HepG2 (cell line): ENCODE data around the gene ERF. TPM values are rescaled to one million over a fixed set of nuclear protein-coding genes. Genes with fewer than 3 reads are reported as not detected.

Source experiments
- FOXC1 ChIP-seq: sonication (generic); formaldehyde crosslinking; IDR thresholded peaks from 2 replicates; pipeline ENCODE4 v1.8.0; 2022; ENCODE audit warnings: mild to moderate bottlenecking, missing genetic modification reagents, borderline replicate concordance
- HOXA7 ChIP-seq: sonication (generic); formaldehyde crosslinking; IDR thresholded peaks from 2 replicates; pipeline ENCODE4 v1.8.1; 2022; ENCODE audit warnings: mild to moderate bottlenecking, missing genetic modification reagents, moderate library complexity
- MAFF ChIP-seq: IDR thresholded peaks from 2 replicates; pipeline ENCODE4 v1.6.1; 2011; ENCODE audit warnings: low read depth, low read length, improper control_type of control experiment
- PHB2 ChIP-seq: fragments of 450-650 bp; IDR thresholded peaks from 2 replicates; pipeline ENCODE4 v1.6.1; 2018; ENCODE audit not compliant: partially characterized antibody
- REXO4 ChIP-seq: sonication (generic); formaldehyde crosslinking; IDR thresholded peaks from 2 replicates; pipeline ENCODE4 v1.8.0; 2022; ENCODE audit warnings: missing genetic modification reagents, mild to moderate bottlenecking, borderline replicate concordance
- SIN3A ChIP-seq: IDR thresholded peaks from 2 replicates; pipeline ENCODE4 v1.6.1; 2011; ENCODE audit warnings: low read depth, mild to moderate bottlenecking, control low read depth, low read length, borderline replicate concordance
- SP2 ChIP-seq: sonication (generic); formaldehyde crosslinking; IDR thresholded peaks from 2 replicates; pipeline ENCODE4 v1.5.1; 2020; ENCODE audit warnings: mild to moderate bottlenecking, missing genetic modification reagents
- TAF1 ChIP-seq: sonication (generic); formaldehyde crosslinking; IDR thresholded peaks from 2 replicates; pipeline ENCODE4 v1.4.0; 2020; ENCODE audit warnings: missing genetic modification reagents
- ZNF563 ChIP-seq: sonication (generic); formaldehyde crosslinking; IDR thresholded peaks from 2 replicates; pipeline ENCODE4 v1.8.0; 2022; ENCODE audit warnings: mild to moderate bottlenecking, moderate library complexity, missing genetic modification reagents
- ZNF713 ChIP-seq: sonication (generic); formaldehyde crosslinking; IDR thresholded peaks from 2 replicates; pipeline ENCODE4 v1.4.0; 2020; ENCODE audit warnings: mild to moderate bottlenecking, missing genetic modification reagents
- ZNF850 ChIP-seq: sonication (generic); formaldehyde crosslinking; conservative IDR thresholded peaks from 2 replicates; pipeline ENCODE4 v1.9.0; 2021; ENCODE audit warnings: mild to moderate bottlenecking, missing genetic modification reagents
- polyA plus RNA-seq, 8 experiments: library from polyadenylated mRNA; depleted of rRNA in 3 of 8; stranded (reverse) in 7 of 8; unstranded in 1 of 8; fragments of >200 nt; fragmentation: Illumina TruSeq in 4 of 8; extraction: Trizol in 4 of 8; gene quantifications; 2 replicates each; pipeline versions ENCODE4 v1.2.1 to v1.2.3, GENCODE V29; 2011 to 2016; ENCODE audit warnings: low read depth in 4 of 8, missing spikeins in 1 of 8, mixed read lengths in 1 of 8; ENCODE audit not compliant: insufficient read depth in 1 of 8
- total RNA-seq, 5 experiments: library from RNA; depleted of rRNA; stranded (reverse); fragments of >200 nt; fragmentation: Illumina TruSeq; extraction: Trizol; gene quantifications; 2 replicates each; pipeline ENCODE4 v1.2.3, GENCODE V29; 2016; ENCODE audit warnings: low read depth in 1 of 5
- TF ChIP-seq, protein P1 (sequence below): sonication (generic); formaldehyde crosslinking; IDR thresholded peaks from 2 replicates; pipeline ENCODE4 v1.4.0; 2020; ENCODE audit warnings: missing genetic modification reagents
- TF ChIP-seq, protein P2 (sequence below): fragments of 450-650 bp; IDR thresholded peaks from 2 replicates; pipeline ENCODE4 v1.6.1; 2016
- TF ChIP-seq, protein P3 (sequence below): sonication (generic); formaldehyde crosslinking; IDR thresholded peaks from 2 replicates; pipeline ENCODE4 v1.4.0; 2020; ENCODE audit warnings: missing genetic modification reagents, borderline replicate concordance
- TF ChIP-seq, protein P4 (sequence below): sonication (generic); formaldehyde crosslinking; IDR thresholded peaks from 2 replicates; pipeline ENCODE4 v1.5.0; 2020; ENCODE audit warnings: mild to moderate bottlenecking, missing genetic modification reagents
- TF ChIP-seq, protein P5 (sequence below): sonication (generic); formaldehyde crosslinking; conservative IDR thresholded peaks from 2 replicates; pipeline ENCODE4 v1.5.0; 2020; ENCODE audit warnings: missing genetic modification reagents

Gene ERF
- total and polyA plus RNA-seq, 2 of the 13 experiments (the other 11 are each of a cell fraction or from before 2014, with no cell fraction given) = 67.1 to 69.9 TPM

DNA sequence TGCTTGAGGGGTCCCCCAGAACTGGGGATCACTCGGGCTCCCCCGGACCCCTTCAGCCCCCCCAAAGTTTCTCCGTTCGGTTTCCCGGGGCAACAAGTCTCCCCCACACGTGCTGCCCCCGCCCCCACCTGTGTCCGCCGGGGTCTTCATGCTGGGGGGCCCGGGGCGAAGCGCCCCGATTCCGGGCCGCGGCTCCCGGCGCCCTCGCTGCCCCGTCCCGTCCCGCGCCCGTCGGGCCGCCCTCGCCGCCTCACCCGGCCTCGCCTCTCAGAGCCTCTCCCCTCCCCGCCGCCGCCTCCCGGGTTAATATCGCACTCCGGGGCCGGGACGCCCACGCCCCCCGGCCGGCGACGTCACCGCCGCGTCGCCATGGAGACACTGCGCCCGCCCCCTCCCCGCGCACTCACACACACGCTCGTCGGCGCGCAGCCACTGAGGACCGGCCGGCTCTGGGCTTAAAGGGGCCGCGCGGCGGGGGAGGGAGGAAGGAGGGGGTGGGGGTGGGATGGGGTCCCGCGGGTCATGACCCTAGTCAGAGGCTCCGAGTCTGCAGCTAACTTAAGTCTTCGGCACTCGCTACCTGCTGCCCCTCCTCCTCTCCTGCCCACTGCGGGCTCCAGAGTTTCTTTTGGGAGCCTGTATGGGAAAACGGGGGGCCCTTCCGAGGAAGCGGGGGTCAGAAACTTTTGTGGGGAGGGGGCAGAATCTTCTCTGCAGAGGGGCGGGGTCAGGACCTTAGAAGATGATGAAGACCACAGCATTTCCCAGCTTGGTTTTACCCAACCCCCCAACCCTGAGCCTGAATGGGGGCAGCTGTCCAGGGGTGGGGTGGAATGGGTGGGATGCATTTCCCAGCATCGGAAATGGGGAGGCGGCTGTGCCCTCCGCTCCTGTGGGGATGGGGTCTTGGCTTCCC is at the start of gene ERF (continued):
- no peak for TF ChIP-seq MAFF
- TF ChIP-seq, protein P1, sequence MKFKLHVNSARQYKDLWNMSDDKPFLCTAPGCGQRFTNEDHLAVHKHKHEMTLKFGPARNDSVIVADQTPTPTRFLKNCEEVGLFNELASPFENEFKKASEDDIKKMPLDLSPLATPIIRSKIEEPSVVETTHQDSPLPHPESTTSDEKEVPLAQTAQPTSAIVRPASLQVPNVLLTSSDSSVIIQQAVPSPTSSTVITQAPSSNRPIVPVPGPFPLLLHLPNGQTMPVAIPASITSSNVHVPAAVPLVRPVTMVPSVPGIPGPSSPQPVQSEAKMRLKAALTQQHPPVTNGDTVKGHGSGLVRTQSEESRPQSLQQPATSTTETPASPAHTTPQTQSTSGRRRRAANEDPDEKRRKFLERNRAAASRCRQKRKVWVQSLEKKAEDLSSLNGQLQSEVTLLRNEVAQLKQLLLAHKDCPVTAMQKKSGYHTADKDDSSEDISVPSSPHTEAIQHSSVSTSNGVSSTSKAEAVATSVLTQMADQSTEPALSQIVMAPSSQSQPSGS = peak; percentile 75; the same call in 1 of the 2 replicates
- TF ChIP-seq ZNF713 (CRISPR knock-in tag) = no peak
- TF ChIP-seq SP2 = peak; percentile 86
- no peak for TF ChIP-seq HOXA7 (CRISPR knock-in tag)
- TF ChIP-seq PHB2 = no peak
- TF ChIP-seq FOXC1 = no peak
- TF ChIP-seq, protein P2, sequence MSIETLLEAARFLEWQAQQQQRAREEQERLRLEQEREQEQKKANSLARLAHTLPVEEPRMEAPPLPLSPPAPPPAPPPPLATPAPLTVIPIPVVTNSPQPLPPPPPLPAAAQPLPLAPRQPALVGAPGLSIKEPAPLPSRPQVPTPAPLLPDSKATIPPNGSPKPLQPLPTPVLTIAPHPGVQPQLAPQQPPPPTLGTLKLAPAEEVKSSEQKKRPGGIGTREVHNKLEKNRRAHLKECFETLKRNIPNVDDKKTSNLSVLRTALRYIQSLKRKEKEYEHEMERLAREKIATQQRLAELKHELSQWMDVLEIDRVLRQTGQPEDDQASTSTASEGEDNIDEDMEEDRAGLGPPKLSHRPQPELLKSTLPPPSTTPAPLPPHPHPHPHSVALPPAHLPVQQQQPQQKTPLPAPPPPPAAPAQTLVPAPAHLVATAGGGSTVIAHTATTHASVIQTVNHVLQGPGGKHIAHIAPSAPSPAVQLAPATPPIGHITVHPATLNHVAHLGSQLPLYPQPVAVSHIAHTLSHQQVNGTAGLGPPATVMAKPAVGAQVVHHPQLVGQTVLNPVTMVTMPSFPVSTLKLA = 0 out of 2 replicates have a peak, but pooled peaks have one; percentile 3
- TF ChIP-seq TAF1 = peak; percentile 46; the same call in 1 of the 2 replicates
- TF ChIP-seq, protein P3, sequence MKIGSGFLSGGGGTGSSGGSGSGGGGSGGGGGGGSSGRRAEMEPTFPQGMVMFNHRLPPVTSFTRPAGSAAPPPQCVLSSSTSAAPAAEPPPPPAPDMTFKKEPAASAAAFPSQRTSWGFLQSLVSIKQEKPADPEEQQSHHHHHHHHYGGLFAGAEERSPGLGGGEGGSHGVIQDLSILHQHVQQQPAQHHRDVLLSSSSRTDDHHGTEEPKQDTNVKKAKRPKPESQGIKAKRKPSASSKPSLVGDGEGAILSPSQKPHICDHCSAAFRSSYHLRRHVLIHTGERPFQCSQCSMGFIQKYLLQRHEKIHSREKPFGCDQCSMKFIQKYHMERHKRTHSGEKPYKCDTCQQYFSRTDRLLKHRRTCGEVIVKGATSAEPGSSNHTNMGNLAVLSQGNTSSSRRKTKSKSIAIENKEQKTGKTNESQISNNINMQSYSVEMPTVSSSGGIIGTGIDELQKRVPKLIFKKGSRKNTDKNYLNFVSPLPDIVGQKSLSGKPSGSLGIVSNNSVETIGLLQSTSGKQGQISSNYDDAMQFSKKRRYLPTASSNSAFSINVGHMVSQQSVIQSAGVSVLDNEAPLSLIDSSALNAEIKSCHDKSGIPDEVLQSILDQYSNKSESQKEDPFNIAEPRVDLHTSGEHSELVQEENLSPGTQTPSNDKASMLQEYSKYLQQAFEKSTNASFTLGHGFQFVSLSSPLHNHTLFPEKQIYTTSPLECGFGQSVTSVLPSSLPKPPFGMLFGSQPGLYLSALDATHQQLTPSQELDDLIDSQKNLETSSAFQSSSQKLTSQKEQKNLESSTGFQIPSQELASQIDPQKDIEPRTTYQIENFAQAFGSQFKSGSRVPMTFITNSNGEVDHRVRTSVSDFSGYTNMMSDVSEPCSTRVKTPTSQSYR = 0 out of 2 replicates have a peak, but pooled peaks have one; percentile 26
- TF ChIP-seq ZNF850 = no peak
- TF ChIP-seq SIN3A = peak; percentile 81; the same call in 1 of the 2 replicates
- peak; percentile 73 for TF ChIP-seq ZNF563
- TF ChIP-seq, protein P4, sequence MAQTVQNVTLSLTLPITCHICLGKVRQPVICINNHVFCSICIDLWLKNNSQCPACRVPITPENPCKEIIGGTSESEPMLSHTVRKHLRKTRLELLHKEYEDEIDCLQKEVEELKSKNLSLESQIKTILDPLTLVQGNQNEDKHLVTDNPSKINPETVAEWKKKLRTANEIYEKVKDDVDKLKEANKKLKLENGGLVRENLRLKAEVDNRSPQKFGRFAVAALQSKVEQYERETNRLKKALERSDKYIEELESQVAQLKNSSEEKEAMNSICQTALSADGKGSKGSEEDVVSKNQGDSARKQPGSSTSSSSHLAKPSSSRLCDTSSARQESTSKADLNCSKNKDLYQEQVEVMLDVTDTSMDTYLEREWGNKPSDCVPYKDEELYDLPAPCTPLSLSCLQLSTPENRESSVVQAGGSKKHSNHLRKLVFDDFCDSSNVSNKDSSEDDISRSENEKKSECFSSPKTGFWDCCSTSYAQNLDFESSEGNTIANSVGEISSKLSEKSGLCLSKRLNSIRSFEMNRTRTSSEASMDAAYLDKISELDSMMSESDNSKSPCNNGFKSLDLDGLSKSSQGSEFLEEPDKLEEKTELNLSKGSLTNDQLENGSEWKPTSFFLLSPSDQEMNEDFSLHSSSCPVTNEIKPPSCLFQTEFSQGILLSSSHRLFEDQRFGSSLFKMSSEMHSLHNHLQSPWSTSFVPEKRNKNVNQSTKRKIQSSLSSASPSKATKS (CRISPR knock-in tag) = no peak
- no peak for TF ChIP-seq REXO4 (CRISPR knock-in tag)
- TF ChIP-seq, protein P5, sequence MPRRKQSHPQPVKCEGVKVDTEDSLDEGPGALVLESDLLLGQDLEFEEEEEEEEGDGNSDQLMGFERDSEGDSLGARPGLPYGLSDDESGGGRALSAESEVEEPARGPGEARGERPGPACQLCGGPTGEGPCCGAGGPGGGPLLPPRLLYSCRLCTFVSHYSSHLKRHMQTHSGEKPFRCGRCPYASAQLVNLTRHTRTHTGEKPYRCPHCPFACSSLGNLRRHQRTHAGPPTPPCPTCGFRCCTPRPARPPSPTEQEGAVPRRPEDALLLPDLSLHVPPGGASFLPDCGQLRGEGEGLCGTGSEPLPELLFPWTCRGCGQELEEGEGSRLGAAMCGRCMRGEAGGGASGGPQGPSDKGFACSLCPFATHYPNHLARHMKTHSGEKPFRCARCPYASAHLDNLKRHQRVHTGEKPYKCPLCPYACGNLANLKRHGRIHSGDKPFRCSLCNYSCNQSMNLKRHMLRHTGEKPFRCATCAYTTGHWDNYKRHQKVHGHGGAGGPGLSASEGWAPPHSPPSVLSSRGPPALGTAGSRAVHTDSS (CRISPR knock-in tag) = no peak
